HPDE6-E6E7 (cell line): ENCODE results near the gene FAM13C.
"Not testable (repeated sequence)": the region's sequence is repeated elsewhere in the genome, so short reads cannot be mapped to it uniquely, and the experiment has no call there.

Experiments
- DNase-seq: peaks from one replicate; pipeline ENCODE4 v3.0.0; 2011; ENCODE audit warnings: missing footprints; ENCODE audit errors: extremely low spot score

The FAM13C gene

GRCh38 chr10:59234816-59235429, 127.4 kb downstream of the FAM13C start:
- DNase-seq, result no peak

- no peak for DNase-seq
Measured at GRCh38 chr10:59234194-59234593, 128.2 kb downstream of the FAM13C start.

DNA sequence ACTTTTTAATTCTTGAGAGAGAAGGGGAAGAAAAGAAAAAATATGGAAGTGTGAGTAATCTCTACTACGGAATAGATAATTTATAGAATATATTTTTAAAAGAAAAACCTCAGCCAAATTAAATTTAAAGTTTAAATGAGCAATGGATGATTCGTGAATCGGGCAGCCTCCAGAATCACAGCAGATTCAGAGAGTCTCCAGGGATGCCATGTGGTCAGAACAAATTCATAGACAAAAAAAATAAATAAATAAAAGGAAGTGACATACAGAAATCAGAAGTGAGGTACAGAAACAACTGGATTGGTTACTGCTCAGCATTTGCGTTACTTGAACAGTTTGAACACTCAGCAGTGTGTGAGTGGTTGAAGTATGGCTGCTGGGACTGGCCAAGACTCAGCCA, 132.9 kb downstream of the FAM13C start:
- DNase-seq, result no peak

- no peak for DNase-seq
Measured at GRCh38 chr10:59227136-59227673, 135.1 kb downstream of the FAM13C start.

GRCh38 chr10:59225211-59225610, 137.1 kb downstream of the FAM13C start:
- no peak for DNase-seq

- not testable (repeated sequence) for DNase-seq
Measured at GRCh38 chr10:59223597-59223996, 138.8 kb downstream of the FAM13C start.

DNA sequence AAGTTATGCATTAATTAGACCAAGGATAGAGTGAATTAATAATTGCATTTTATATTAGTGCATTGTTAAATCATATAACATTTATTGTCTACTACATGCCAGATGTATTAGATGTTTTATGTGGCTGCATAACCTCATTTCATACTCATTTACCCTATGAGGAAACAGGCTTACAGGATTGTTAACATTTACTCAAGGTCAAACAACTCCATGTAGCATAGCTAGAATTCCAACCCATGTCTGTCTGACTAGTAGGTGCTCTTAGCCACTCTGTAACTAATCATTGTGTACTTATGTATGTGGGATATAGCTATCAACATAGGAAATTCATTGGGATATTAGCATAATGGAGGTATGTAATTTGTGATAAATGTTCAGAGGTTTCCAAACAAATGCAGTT, 139.6 kb downstream of the FAM13C start:
- no peak for DNase-seq

GRCh38 chr10:59216178-59216869, 146.0 kb downstream of the FAM13C start:
- no peak for DNase-seq

GRCh38 chr10:59214160-59214559, 148.2 kb downstream of the FAM13C start:
- no peak for DNase-seq

DNA sequence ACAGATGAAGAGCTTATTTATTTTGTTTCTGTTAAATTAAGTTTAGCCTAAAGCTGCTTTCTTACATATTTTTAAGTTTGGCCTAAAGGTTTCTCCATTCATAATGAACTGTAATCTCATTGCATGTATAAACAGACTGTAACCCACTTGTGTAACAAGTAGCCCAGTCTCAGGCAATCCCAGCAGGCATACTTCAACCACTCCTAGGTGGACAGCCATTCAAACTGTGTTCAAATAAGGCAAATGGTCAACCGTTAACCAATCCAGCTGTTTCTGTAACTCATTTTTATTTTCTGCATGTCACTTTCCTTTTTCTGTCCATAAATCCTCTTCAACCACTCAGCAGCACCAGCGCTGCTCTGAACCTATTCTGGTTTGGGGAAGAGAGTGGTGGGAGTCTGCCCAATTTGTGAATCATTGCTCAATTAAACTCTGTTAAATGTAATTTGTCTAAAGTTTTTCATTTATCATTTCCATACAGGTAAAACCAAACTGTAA, 150.0 kb downstream of the FAM13C start:
- DNase-seq, result no peak

DNA sequence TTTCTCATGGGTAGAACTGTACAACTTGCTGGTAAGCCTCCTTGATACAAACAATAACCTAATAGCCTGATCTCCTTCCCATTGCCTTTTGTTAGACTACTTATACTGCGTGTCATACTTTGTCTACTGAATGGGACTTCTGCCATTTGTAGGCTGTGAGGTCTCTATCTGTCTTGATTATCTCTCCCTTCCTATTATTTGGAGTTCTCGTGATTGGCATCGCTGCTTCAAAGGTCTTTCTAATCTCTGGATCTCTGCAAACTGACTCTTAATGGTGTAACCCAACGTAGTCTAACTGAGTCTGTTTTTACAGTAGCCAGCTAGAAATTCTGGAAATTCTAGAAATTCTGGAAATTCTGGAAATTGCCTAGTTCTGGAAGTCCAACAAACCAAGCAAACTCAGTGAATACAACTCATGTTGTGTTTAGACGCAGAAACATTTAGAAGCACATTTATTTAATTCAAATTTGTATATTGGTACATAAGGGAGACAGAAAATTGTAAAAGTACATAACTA, 156.1 kb downstream of the FAM13C start:
- DNase-seq, result no peak
